ENCODE results near the gene GARIN5B.

DNA sequence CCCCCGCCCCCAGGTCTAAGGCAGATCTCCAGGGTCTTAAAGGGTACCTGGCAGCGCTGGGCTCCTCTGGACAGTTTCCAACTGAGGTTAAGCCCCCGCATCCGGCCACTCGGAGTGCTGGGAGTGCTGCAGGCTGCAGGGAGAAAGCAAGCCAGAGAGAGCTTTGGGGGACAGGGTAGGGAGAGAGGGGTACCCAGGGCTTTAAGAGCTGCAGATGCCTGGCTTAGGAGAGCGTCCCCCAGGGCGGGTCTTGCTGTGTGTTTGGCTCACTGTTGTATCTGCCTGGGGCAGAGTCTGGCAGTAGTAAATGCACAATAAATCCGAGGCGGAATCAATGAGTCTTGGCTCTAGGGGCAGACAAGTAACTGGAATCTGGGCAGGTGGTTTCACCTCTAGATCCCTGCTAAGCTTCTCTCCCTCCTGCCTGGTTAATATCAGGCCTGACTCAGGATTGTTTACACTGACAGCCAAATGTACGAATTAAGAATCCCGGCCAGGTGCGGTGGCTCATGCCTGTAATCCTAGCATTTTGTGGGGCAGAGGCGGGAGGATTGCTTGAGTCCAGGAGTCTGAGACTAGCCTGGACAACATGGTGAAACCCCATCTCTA is 7.7 kb downstream of the GARIN5B start:
- TF ChIP-seq POLR2A (IDR thresholded peaks at IDR 0.05; ENCODE audit: low read depth, low read length) (no peak), POLR2AphosphoS5 (IDR thresholded peaks at IDR 0.05; ENCODE audit: low read depth, low read length) (no peak), TAF1 (IDR thresholded peaks at IDR 0.05; ENCODE audit: borderline replicate concordance, low read depth, low read length) (no peak)

Data from GM12892 (cell line).